Neural cell (in vitro differentiated cells): ENCODE measurements around the gene CD300A.

Experiments used
- POLR2AphosphoS5 ChIP-seq: IDR thresholded peaks from 2 replicates; pipeline ENCODE4 v1.6.1; 2012
- TF ChIP-seq, protein P1 (sequence below): fragments of 450-650 bp; IDR thresholded peaks from 2 replicates; pipeline ENCODE4 v1.5.1; 2014; ENCODE audit warnings: antibody characterized with exemption, mild to moderate bottlenecking, moderate library complexity; ENCODE audit not compliant: poor library complexity, severe bottlenecking

GRCh38 chr17:74525465-74525725, 59.0 kb downstream of the CD300A start:
- TF ChIP-seq, protein P1, sequence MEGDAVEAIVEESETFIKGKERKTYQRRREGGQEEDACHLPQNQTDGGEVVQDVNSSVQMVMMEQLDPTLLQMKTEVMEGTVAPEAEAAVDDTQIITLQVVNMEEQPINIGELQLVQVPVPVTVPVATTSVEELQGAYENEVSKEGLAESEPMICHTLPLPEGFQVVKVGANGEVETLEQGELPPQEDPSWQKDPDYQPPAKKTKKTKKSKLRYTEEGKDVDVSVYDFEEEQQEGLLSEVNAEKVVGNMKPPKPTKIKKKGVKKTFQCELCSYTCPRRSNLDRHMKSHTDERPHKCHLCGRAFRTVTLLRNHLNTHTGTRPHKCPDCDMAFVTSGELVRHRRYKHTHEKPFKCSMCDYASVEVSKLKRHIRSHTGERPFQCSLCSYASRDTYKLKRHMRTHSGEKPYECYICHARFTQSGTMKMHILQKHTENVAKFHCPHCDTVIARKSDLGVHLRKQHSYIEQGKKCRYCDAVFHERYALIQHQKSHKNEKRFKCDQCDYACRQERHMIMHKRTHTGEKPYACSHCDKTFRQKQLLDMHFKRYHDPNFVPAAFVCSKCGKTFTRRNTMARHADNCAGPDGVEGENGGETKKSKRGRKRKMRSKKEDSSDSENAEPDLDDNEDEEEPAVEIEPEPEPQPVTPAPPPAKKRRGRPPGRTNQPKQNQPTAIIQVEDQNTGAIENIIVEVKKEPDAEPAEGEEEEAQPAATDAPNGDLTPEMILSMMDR, result no peak
- TF ChIP-seq POLR2AphosphoS5, result no peak
